HG03025 (cell line): ENCODE data around the gene POTEH.
"Not testable (repeated sequence)": the region's sequence is repeated elsewhere in the genome, so short reads cannot be mapped to it uniquely, and the experiment has no call there.

Experiments used
- ATAC-seq: cut with Tn5 transposase; IDR thresholded peaks from one replicate; pipeline ENCODE4 v1.9.1; 2021; ENCODE audit warnings: mild to moderate bottlenecking, moderate library complexity; ENCODE audit not compliant: unreplicated experiment, low FRiP score

Gene POTEH

GRCh38 chr22:15731023-15731422, 41.2 kb downstream of the POTEH start:
- not testable (repeated sequence) for ATAC-seq

- ATAC-seq, result not testable (repeated sequence)
Observed at GRCh38 chr22:15734411-15734810, 44.6 kb downstream of the POTEH start.

- ATAC-seq, result not testable (repeated sequence)
Observed at GRCh38 chr22:15738157-15738908, 48.5 kb downstream of the POTEH start.

- ATAC-seq, result not testable (repeated sequence)
Observed at GRCh38 chr22:15738909-15739391, 49.1 kb downstream of the POTEH start.

- ATAC-seq, result not testable (repeated sequence)
Observed at GRCh38 chr22:15747636-15748323, 58.0 kb downstream of the POTEH start.

- ATAC-seq, result not testable (repeated sequence)
Observed at GRCh38 chr22:15749181-15749970, 59.5 kb downstream of the POTEH start.

GRCh38 chr22:15759443-15760097, 69.7 kb downstream of the POTEH start:
- ATAC-seq, result not testable (repeated sequence)

- ATAC-seq, result not testable (repeated sequence)
Observed at GRCh38 chr22:15760388-15761150, 70.7 kb downstream of the POTEH start.

GRCh38 chr22:15761151-15761777, 71.4 kb downstream of the POTEH start:
- ATAC-seq, result not testable (repeated sequence)

GRCh38 chr22:15763559-15763958, 73.7 kb downstream of the POTEH start:
- not testable (repeated sequence) for ATAC-seq
